HEK293T (cell line): Measurements from ENCODE around the gene CHMP4B.

Source experiments
- CTCF ChIA-PET: fragments of 350-600 bp; formaldehyde crosslinking; extraction: SDS; loops from one replicate; lab custom pipeline; 2021; ENCODE audit warnings: antibody characterized with exemption, inconsistent platforms; lab: Yijun Ruan, JAX
- POLR2A ChIA-PET: fragments of 350-600 bp; formaldehyde crosslinking; extraction: SDS; loops from one replicate; lab custom pipeline; 2020; ENCODE audit warnings: antibody characterized with exemption, inconsistent platforms; lab: Yijun Ruan, JAX
- DNase-seq: peaks from one replicate; pipeline ENCODE4 v3.0.0; 2012; ENCODE audit warnings: mixed read lengths; ENCODE audit errors: extremely low spot score
- ARNT ChIP-seq: fragments of 450-650 bp; IDR thresholded peaks from 2 replicates; pipeline ENCODE4 v1.6.1; 2017; ENCODE audit warnings: mild to moderate bottlenecking
- BHLHE40 ChIP-seq: fragments of 450-650 bp; IDR thresholded peaks from 2 replicates; pipeline ENCODE4 v1.6.1; 2016; ENCODE audit warnings: mild to moderate bottlenecking, moderate library complexity, borderline replicate concordance
- CTBP1 ChIP-seq: fragments of 450-650 bp; IDR thresholded peaks from 2 replicates; pipeline ENCODE4 v1.6.1; 2016; ENCODE audit warnings: borderline replicate concordance
- ELF4 ChIP-seq: fragments of 450-650 bp; IDR thresholded peaks from 2 replicates; pipeline ENCODE4 v1.6.1; 2017; ENCODE audit warnings: antibody characterized with exemption
- FOXA1 ChIP-seq: fragments of 450-650 bp; IDR thresholded peaks from 2 replicates; pipeline ENCODE4 v1.6.1; 2016; ENCODE audit warnings: mild to moderate bottlenecking
- FOXK2 ChIP-seq: fragments of 450-650 bp; IDR thresholded peaks from 2 replicates; pipeline ENCODE4 v1.6.1; 2016; ENCODE audit warnings: mild to moderate bottlenecking
- FOXM1 ChIP-seq: fragments of 450-650 bp; IDR thresholded peaks from 2 replicates; pipeline ENCODE4 v1.6.1; 2017; ENCODE audit warnings: mild to moderate bottlenecking, borderline replicate concordance
- HDGF ChIP-seq: fragments of 450-650 bp; IDR thresholded peaks from 2 replicates; pipeline ENCODE4 v1.6.1; 2017; ENCODE audit warnings: antibody characterized with exemption, borderline replicate concordance
- L3MBTL2 ChIP-seq: fragments of 450-650 bp; conservative IDR thresholded peaks from 2 replicates; pipeline ENCODE4 v1.6.1; 2016; ENCODE audit warnings: mild to moderate bottlenecking
- LEF1 ChIP-seq: fragments of 450-650 bp; IDR thresholded peaks from 2 replicates; pipeline ENCODE4 v1.6.1; 2017; ENCODE audit warnings: mild to moderate bottlenecking, borderline replicate concordance
- NFRKB ChIP-seq: fragments of 450-650 bp; IDR thresholded peaks from 2 replicates; pipeline ENCODE4 v1.6.1; 2016; ENCODE audit warnings: mild to moderate bottlenecking, moderate library complexity
- PKNOX1 ChIP-seq: fragments of 450-650 bp; IDR thresholded peaks from 2 replicates; pipeline ENCODE4 v1.6.1; 2016
- SP1 ChIP-seq: fragments of 450-650 bp; IDR thresholded peaks from 2 replicates; pipeline ENCODE4 v1.6.1; 2017
- SUZ12 ChIP-seq: fragments of 450-650 bp; IDR thresholded peaks from 2 replicates; pipeline ENCODE4 v1.6.1; 2016; ENCODE audit warnings: mild to moderate bottlenecking
- TARDBP ChIP-seq: fragments of 450-650 bp; IDR thresholded peaks from 2 replicates; pipeline ENCODE4 v1.6.1; 2016
- ZNF384 ChIP-seq: fragments of 450-650 bp; IDR thresholded peaks from 2 replicates; pipeline ENCODE4 v1.6.1; 2016

Gene CHMP4B

GRCh38 chr20:33853507-33853813 lies 42.3 kb downstream of the CHMP4B start:
- no peak for TF ChIP-seq TARDBP
- no peak for TF ChIP-seq L3MBTL2
- TF ChIP-seq ELF4, result no peak
- no peak for TF ChIP-seq FOXK2
- no peak for TF ChIP-seq LEF1
- no peak for TF ChIP-seq CTBP1
- TF ChIP-seq ARNT, result no peak
- no peak for TF ChIP-seq FOXA1
- TF ChIP-seq FOXM1, result no peak
- no peak for TF ChIP-seq BHLHE40
- no peak for TF ChIP-seq HDGF
- TF ChIP-seq PKNOX1, result no peak
- no peak for TF ChIP-seq SUZ12
- TF ChIP-seq NFRKB, result no peak
- no peak for TF ChIP-seq ZNF384
- TF ChIP-seq SP1, result no peak
- ChIA-PET CTCF (no interaction called here), POLR2A (no interaction called here)
- no peak for DNase-seq

- no peak for DNase-seq
- POLR2A ChIA-PET, result interaction anchor here (0.9 kb wide), 1 partner anchor 254 kb away, joined by 3 read pairs; the partner anchor contains the start of gene EIF2S2
- CTCF ChIA-PET, result no interaction called here
- no peak for TF ChIP-seq ELF4
- no peak for TF ChIP-seq SP1
- TF ChIP-seq CTBP1, result no peak
- TF ChIP-seq HDGF, result no peak
- no peak for TF ChIP-seq FOXM1
- no peak for TF ChIP-seq PKNOX1
- no peak for TF ChIP-seq TARDBP
- TF ChIP-seq L3MBTL2, result no peak
- TF ChIP-seq ARNT, result no peak
Measured at GRCh38 chr20:33857722-33858563, 46.8 kb downstream of the CHMP4B start.

GRCh38 chr20:33858666-33859065 lies 47.5 kb downstream of the CHMP4B start:
- DNase-seq, result no peak
- TF ChIP-seq FOXK2 (no peak), ARNT (no peak), PKNOX1 (no peak), NFRKB (no peak), LEF1 (no peak), CTBP1 (no peak), BHLHE40 (no peak), FOXM1 (no peak), ZNF384 (no peak), SUZ12 (no peak), ELF4 (no peak), SP1 (no peak), TARDBP (no peak), HDGF (no peak), FOXA1 (no peak), L3MBTL2 (no peak)
- ChIA-PET POLR2A (interaction anchor here (0.9 kb wide), 1 partner anchor 254 kb away, joined by 3 read pairs; the partner anchor contains the start of gene EIF2S2), CTCF (no interaction called here)

- DNase-seq, result no peak
- ChIA-PET POLR2A (interaction anchor here (0.9 kb wide), 1 partner anchor 253 kb away, joined by 3 read pairs; the partner anchor contains the start of gene EIF2S2), CTCF (no interaction called here)
- TF ChIP-seq ZNF384 (no peak), LEF1 (no peak), CTBP1 (no peak), SP1 (no peak), NFRKB (no peak), ELF4 (no peak), BHLHE40 (no peak), SUZ12 (no peak), TARDBP (no peak), PKNOX1 (no peak), FOXK2 (no peak), HDGF (no peak), FOXA1 (no peak), FOXM1 (no peak), ARNT (no peak), L3MBTL2 (no peak)
Measured at GRCh38 chr20:33859157-33859695, 48.1 kb downstream of the CHMP4B start.

- CTCF ChIA-PET, result no interaction called here
- POLR2A ChIA-PET, result no interaction called here
- TF ChIP-seq L3MBTL2 (no peak), LEF1 (no peak), ARNT (no peak), FOXM1 (no peak), FOXK2 (no peak), TARDBP (no peak), HDGF (no peak), SP1 (no peak), ELF4 (no peak), NFRKB (no peak)
- no peak for DNase-seq
Measured at GRCh38 chr20:33859751-33860150, 48.6 kb downstream of the CHMP4B start.
